VCaP (cell line): ENCODE results near the gene DOLPP1.

Experiments used
- H3K27ac ChIP-seq: fragments of 450-650 bp; 2 replicates; pipeline ENCODE4 v1.5.1; 2017
- CTCF ChIP-seq: fragments of 450-650 bp; conservative IDR thresholded peaks from 2 replicates; pipeline ENCODE4 v1.5.1; 2017; ENCODE audit warnings: mild to moderate bottlenecking, moderate library complexity

Gene DOLPP1

GRCh38 chr9:129138476-129139232, 57.7 kb downstream of the DOLPP1 start:
- peak overlapping the region; percentile 81 for H3K27ac ChIP-seq
- no peak for TF ChIP-seq CTCF

- peak; percentile 95 for TF ChIP-seq CTCF
- H3K27ac ChIP-seq = peak overlapping the region; percentile 81
Observed at GRCh38 chr9:129139233-129139992, 58.5 kb downstream of the DOLPP1 start.

GRCh38 chr9:129139993-129140396, 59.1 kb downstream of the DOLPP1 start:
- TF ChIP-seq CTCF = no peak
- H3K27ac ChIP-seq = peak overlapping the region; percentile 81
